Cortex of kidney (tissue), 1 donor: ENCODE data around the gene HDAC7.

Source experiments
- DNase-seq: peaks from one replicate; lab custom pipeline; 2025; lab: John Stamatoyannopoulos, UW

HDAC7 gene

DNA sequence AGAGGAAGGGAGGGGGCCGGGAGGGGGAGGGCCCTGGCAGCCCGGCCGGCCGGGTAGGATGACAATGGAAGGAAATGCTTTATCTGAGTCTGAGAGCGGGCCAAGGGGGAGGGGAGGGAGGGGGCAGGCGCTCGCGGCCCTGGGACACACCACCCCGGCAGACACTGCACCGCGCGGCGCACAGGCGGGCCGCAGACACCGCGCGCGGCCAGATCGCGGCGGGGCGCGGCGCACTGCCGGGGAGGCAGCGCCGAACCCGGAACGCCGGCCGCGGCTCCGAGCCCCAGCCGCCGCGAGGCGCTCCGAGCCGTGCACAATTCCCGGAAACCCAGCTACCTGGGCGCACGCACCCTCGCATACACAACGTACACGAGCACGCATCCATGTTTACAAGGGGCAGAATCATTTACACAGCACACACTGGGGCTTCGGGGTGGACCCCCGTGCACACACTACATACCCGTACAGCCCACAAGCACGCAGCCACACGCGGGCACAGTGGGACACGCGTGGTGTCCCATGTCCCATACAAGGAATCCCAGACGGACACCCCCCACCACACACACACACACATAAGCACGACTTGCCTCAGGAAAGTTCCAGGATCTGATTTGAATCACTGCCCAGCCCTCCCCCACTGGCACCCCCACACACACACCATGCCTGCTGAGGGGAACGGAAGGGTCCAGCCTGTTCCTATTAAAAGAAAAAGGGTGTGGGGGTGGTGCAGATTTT, at the start of gene HDAC7:
HDAC7 (minus strand) TSS at position 8 of the 735 bp plus-strand sequence. CDS start 118 bp downstream, outside the sequence.
- no peak for DNase-seq

DNA sequence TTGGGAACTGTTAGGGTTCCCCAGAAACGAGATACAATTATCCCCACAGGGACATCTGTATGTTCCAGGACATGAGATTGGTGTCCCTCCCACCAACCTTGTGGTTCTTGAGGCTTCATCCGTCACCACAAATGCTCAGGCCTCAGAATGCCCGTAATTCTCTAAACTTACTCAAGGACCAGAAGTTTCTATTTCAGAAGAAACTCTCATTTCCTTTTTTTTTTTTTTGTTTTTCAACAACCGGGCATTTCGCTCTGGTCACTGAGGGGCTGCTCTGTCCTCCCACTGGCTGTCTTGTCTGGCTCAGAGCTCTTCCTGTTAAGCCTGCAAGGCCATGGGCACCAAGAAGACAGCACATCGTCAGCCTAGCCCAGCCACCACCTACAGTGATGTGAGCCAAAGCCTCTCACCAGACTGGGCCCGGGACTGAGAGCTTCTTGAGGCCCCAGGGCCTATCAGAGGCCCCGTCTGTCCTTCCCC, 48.9 kb upstream of the HDAC7 start:
- DNase-seq, result no peak

- DNase-seq, result no peak
These were observed 48.3 kb upstream of the HDAC7 start for GRCh38 chr12:47868041-47868440.

- DNase-seq, result no peak
These were observed 47.8 kb upstream of the HDAC7 start for GRCh38 chr12:47867495-47867941.

- no peak for DNase-seq
These were observed 45.0 kb upstream of the HDAC7 start for GRCh38 chr12:47864646-47865235.

DNA sequence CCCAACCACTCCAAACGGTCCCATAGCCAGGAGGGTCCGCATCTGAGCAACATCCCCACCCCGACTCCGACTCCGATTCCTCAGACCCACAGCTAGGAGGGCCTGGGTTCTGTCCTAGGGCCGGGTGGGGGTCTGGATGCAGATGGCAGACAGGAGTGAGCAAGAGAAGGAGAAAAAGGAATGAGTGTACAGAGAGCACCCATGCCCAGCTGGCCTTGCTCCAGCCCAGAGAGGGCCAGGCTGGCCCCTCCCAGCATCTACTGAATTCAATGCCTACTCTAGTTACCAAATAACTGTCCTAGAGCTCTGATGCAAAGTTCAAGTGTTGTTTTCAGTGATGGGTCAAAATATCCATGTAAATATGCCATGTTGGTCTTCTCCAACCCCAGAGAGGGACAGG, 44.3 kb upstream of the HDAC7 start:
- no peak for DNase-seq

DNA sequence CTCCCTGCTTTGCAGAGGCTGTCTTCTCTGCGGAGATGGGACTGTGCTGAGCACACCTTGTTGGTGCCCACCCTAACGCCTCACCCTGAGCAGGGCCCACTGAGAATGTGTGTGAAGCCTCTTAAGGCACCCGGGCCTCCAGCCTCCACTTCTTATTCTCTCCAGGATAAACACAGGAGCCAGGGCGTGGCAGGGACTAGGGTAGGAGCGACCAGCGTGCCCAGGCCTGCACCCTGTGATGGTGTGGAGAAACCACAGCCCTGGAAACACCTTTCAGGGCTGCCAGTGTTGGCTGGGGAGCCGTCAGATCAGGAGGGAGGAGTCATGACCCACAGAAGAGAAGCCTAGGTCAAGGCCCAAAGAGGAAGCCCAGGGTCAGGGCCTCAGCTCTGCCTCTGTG, 43.8 kb upstream of the HDAC7 start:
- no peak for DNase-seq

DNA sequence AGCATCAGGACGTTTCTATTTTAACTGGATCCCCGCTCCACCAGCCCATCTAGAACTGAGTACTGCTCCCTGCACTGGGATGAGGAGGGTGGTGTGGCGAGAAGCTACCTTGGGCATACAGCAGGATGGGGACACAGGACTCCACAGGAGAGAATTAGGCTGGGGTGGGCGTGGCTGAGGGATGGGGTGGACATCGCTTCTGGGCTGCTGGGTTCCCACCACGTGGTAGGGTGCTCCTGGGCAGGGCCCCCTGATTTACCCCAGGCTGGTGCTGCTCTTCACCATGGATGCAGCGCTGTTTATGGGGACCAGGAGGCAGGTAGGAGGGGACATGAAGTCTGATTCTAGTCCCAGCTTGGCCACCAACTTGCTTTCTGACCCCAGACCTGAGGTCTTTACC, 43.2 kb upstream of the HDAC7 start:
- DNase-seq, result no peak

- no peak for DNase-seq
These were observed 42.6 kb upstream of the HDAC7 start for GRCh38 chr12:47862167-47862750.

- DNase-seq, result no peak
These were observed 41.2 kb upstream of the HDAC7 start for GRCh38 chr12:47860873-47861272.

DNA sequence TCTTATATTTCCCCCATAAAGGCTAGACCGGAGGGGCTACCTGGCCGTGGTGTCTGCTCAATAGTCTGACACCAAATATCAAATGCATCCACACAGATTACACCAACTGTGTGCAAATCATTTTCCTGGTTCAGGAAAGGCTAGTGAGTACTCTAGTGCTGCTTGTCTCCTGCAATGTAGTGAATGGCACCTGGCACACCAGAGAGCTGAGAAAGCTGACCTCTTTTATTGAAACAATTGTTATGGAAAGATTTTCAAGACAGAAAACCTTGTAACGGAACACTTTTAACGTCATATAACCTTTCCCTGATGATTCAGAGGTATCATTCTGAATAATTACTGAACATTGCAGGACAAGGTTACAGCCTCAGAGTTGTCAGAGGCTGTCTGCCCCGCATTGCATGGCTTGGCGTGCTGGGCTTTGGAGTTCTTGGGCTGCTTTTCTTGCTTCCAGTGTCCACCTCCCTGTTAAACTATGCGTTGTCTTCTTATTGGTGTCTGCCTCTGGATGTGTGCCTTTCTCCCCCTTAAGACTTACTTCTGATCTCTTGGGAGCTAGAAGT, 40.7 kb upstream of the HDAC7 start:
- DNase-seq, result no peak

GRCh38 chr12:47858511-47859266, 39.0 kb upstream of the HDAC7 start:
- DNase-seq, result no peak

DNA sequence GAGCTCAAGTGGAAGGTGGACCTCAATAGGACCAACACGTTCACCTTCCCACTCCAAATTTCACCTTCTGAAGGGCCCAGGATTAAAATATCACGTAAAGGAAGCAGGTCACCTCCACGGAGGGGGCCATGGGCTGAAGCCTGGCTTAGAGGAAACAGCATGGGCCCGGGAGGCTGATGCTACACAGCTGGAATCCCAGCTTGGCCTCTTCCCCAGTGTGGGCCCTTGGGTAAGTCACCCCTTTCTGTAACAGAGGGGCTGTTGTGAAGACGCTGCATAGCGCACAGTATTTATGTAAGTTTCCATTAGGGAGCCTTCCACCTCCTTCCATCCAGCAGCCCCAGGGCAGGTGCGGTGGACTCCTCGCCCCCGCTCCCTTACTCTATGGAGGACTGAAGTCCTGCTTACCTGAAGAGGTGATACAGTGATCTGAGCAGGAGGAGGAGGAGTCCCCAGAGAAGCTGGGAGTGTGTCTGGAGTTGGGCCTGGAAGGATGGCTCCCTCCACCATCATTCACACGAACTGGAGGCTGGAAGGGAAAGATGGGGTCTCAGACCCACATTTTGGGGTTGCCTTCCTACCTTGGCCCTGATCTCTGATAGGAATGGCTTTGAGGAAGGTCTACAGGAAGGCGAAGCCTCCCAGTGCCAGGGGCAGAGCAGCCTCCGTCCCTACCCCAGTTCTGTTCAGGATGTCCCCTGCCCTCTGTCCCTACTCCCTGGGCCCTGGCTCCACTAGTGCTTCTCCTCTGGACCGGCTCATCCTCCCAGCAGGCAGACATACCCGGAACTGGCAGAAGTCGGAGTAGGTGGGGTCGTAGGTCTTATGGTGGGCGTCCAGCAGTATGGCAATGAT, 37.2 kb upstream of the HDAC7 start:
- DNase-seq, result no peak

GRCh38 chr12:47856094-47856493, 36.4 kb upstream of the HDAC7 start:
- no peak for DNase-seq

DNA sequence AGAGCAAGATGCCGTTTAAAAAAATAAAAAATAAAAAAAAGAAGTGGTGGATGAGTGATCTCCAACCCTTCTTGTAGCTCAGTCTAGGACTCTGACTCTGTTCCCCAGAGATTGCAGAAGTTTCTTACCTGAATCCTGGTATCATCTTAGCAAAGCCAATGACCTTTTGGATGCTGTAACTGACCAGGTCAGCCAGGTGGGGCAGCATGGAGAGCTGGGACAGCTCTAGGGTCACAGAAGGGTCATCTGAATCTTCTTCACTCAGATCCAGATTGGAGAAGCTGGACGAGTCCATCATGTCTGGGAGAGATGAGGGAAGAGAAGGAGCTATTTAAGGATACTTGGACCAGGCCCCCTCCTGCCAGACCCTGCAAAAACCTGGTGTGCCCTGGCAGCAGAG, 35.8 kb upstream of the HDAC7 start:
- DNase-seq, result no peak

DNA sequence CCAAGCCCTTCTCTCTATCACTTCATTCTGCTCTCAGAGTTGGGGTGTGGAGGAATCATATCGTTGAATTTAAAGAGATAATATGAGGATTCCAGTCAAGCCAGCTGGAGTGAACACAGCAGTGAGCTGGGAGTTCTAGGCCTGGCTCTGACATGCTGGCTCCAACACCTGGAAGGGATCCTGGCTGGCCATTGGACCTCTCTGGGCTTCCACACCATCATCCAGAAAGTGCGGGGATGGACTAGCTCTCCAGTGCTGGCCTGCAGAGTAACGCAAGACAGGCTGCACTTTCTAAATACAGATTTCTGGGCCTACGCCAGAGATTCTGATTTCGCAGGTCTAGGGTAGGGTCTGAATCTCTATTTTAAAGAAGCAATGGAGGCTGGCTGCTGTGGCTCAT, 34.8 kb upstream of the HDAC7 start:
- DNase-seq, result no peak

- no peak for DNase-seq
These were observed 32.4 kb upstream of the HDAC7 start for GRCh38 chr12:47852096-47852571.

- no peak for DNase-seq
These were observed 31.7 kb upstream of the HDAC7 start for GRCh38 chr12:47851303-47851952.

DNA sequence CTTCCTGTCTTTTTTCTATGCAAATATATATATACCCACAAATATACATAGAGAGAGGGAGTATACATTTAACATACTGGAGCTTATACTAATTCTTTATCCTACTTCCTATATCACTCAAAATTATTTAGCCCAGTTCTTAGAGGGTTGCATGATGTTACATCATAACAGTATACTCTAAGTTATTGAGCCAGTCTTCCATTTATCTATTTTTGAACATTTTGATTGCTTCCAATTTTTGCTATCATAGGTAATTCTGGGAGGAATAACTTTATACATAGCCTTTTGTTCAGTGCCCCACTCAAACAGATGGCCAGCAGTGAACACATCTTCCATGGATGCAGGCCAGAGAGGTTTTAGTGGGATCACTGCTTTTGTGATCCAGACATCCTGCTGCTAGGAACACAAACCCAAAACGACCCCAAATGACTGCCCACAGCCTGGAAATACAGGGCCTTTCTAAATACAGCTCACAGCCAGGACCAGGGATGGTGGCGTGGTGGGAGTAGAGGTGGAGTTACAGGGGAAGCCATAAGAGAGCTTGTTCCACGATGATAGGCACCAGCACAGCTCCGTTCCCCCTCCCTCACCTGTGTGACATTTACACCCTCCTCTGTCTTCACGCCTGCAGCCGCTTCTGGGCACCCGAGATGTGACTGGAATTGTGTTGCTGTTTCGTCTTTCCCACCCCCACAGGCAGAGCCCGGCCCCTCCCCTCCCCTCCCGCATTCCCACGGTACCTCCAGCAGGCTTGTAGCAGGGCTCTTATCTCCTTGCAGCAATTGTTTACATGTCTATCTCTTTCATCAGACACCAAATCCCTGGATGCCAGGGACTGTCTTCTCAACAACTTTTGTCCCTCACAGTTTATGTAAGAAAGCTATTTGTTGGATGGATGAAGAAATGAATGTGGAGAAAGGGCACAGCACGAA, 30.7 kb upstream of the HDAC7 start:
- DNase-seq, result no peak
